GM23248 (cell line): ENCODE measurements around the gene MBTPS1. TPM values are rescaled to one million over a fixed set of nuclear protein-coding genes. Genes with fewer than 3 reads are reported as not detected.

Experiments
- DNase-seq: peaks from one replicate; pipeline ENCODE4 v3.0.0-alpha.2; 2015
- H2AFZ ChIP-seq: fragments of 200-600 bp; sonication (generic); 2 replicates; pipeline ENCODE4 v1.6.1; 2016; ENCODE audit warnings: antibody characterized with exemption
- H3F3A ChIP-seq: fragments of 200-600 bp; sonication (generic); 2 replicates; pipeline ENCODE4 v1.6.1; 2016; ENCODE audit warnings: mild to moderate bottlenecking, antibody characterized with exemption, mixed run types; ENCODE audit not compliant: insufficient read depth
- H3K27ac ChIP-seq: fragments of 200-600 bp; sonication (generic); 2 replicates; pipeline ENCODE4 v1.5.1; 2016; ENCODE audit warnings: mild to moderate bottlenecking
- H3K27me3 ChIP-seq: fragments of 200-600 bp; sonication (generic); replicated peaks from 2 replicates; pipeline ENCODE4 v1.6.1; 2016; ENCODE audit warnings: mild to moderate bottlenecking; ENCODE audit not compliant: insufficient read depth
- H3K36me3 ChIP-seq: fragments of 200-600 bp; sonication (generic); 2 replicates; pipeline ENCODE4 v1.6.1; 2016; ENCODE audit warnings: low read depth, mild to moderate bottlenecking
- H3K4me1 ChIP-seq: fragments of 200-600 bp; sonication (generic); 2 replicates; pipeline ENCODE4 v1.6.1; 2016; ENCODE audit warnings: mild to moderate bottlenecking; ENCODE audit not compliant: insufficient read depth
- H3K4me2 ChIP-seq: fragments of 200-600 bp; sonication (generic); one replicate; pipeline ENCODE4 v1.6.1; 2016; ENCODE audit warnings: mild to moderate bottlenecking; ENCODE audit not compliant: unreplicated experiment
- H3K4me3 ChIP-seq: fragments of 200-600 bp; sonication (generic); 2 replicates; pipeline ENCODE4 v1.5.1; 2016; ENCODE audit warnings: mild to moderate bottlenecking
- H3K79me2 ChIP-seq: fragments of 200-600 bp; sonication (generic); 2 replicates; pipeline ENCODE4 v1.6.1; 2016; ENCODE audit warnings: mild to moderate bottlenecking; ENCODE audit not compliant: insufficient read depth
- H3K9ac ChIP-seq: fragments of 200-600 bp; sonication (generic); 2 replicates; pipeline ENCODE4 v1.6.1; 2016; ENCODE audit warnings: mild to moderate bottlenecking
- H3K9me2 ChIP-seq: fragments of 200-600 bp; sonication (generic); 2 replicates; pipeline ENCODE4 v1.6.1; 2016; ENCODE audit warnings: mixed run types, mild to moderate bottlenecking, moderate library complexity; ENCODE audit not compliant: insufficient read depth
- H3K9me3 ChIP-seq: fragments of 200-600 bp; sonication (generic); one replicate; pipeline ENCODE4 v1.6.1; 2017; ENCODE audit warnings: low read depth
- H4K20me1 ChIP-seq: fragments of 200-600 bp; sonication (generic); 2 replicates; pipeline ENCODE4 v1.6.0; 2016; ENCODE audit not compliant: insufficient read depth
- EZH2 ChIP-seq: fragments of 200-600 bp; sonication (generic); IDR thresholded peaks from 2 replicates; pipeline ENCODE4 v1.6.1; 2018; ENCODE audit warnings: antibody characterized with exemption, mild to moderate bottlenecking; ENCODE audit not compliant: insufficient read depth, poor library complexity, severe bottlenecking
- EZH2phosphoT487 ChIP-seq: fragments of 200-600 bp; sonication (generic); IDR thresholded peaks from 2 replicates; pipeline ENCODE4 v1.6.1; 2018; ENCODE audit warnings: antibody characterized with exemption, moderate library complexity, mild to moderate bottlenecking, low read depth; ENCODE audit not compliant: insufficient read depth
- WGBS, 2 experiments: methylation state at CpG; one replicate each; pipeline ENCODE4 v1.1.6; 2015 to 2017; ENCODE audit warnings: low lambda C conversion rate in 2 of 2, low coverage in 1 of 2; ENCODE audit errors: missing lambda C conversion rate in 2 of 2; 5-methylcytosine and 5-hydroxymethylcytosine counted together
- in situ Hi-C: fragments of 300-500 bp; cut with MboI; formaldehyde crosslinking; loops from 2 replicates; pipeline ENCODE4 v1.15.0; 2020
- polyA plus RNA-seq: library from polyadenylated mRNA; unstranded; fragments of >200 nt; fragmentation: Nextera tagmentation; extraction: Ambion mirVana; gene quantifications from 2 replicates; pipeline ENCODE4 v1.2.1, GENCODE V29; 2016
- total RNA-seq: library from RNA; depleted of rRNA; stranded (reverse); fragments of >200 nt; shearing (Covaris generic); gene quantifications from 2 replicates; pipeline ENCODE4 v1.2.3, GENCODE V29; 2014

Gene MBTPS1
- total and polyA plus RNA-seq, 2 experiments from 2014 or later: 84.0 to 95.7 TPM

GRCh38 chr16:84036131-84036530 is 80.6 kb downstream of the MBTPS1 start:
- WGBS, 2 experiments: 34 to 45% methylated on average over 3 of the region's 3 CpGs
- Histone ChIP-seq H3K36me3 (no peaks in the 10 kb centered on the region), H2AFZ (no peak overlapping the region), H3K9me3 (no peaks in the 10 kb centered on the region), H3F3A (no peaks in the 10 kb centered on the region), H3K4me3 (no peak overlapping the region), H3K4me1 (no peaks in the 10 kb centered on the region), H3K27ac (no peak overlapping the region), H3K27me3 (peaks cover 33% of the 10 kb centered on the region), H3K9ac (no peak overlapping the region), H3K79me2 (no peaks in the 10 kb centered on the region), H4K20me1 (no peaks in the 10 kb centered on the region), H3K9me2 (no peaks in the 10 kb centered on the region), H3K4me2 (no peak overlapping the region)
- no peak for DNase-seq
- in situ Hi-C loops: no loop called here
- TF ChIP-seq EZH2phosphoT487 (no peak), EZH2 (no peak)

- H3K27me3 ChIP-seq: peaks cover 19% of the 10 kb centered on the region; the same call in 1 of the 2 replicates
- H3K4me2 ChIP-seq: no peak overlapping the region
- H2AFZ ChIP-seq: no peak overlapping the region
- H3K4me3 ChIP-seq: no peak overlapping the region
- in situ Hi-C loops: no loop called here
- no peaks in the 10 kb centered on the region for H3K9me3 ChIP-seq
- no peaks in the 10 kb centered on the region for H4K20me1 ChIP-seq
- no peak overlapping the region for H3K27ac ChIP-seq
- DNase-seq: no peak
- H3K36me3 ChIP-seq: no peaks in the 10 kb centered on the region
- H3K9ac ChIP-seq: no peak overlapping the region
- H3K4me1 ChIP-seq: no peaks in the 10 kb centered on the region
- WGBS, 2 experiments: 75 to 86% methylated on average over 12 of the region's 12 CpGs
- no peaks in the 10 kb centered on the region for H3K9me2 ChIP-seq
- no peak for TF ChIP-seq EZH2phosphoT487
- TF ChIP-seq EZH2: no peak
- H3F3A ChIP-seq: no peaks in the 10 kb centered on the region
- no peaks in the 10 kb centered on the region for H3K79me2 ChIP-seq
Measured at GRCh38 chr16:84034516-84034915, 82.2 kb downstream of the MBTPS1 start.

GRCh38 chr16:84033251-84034195 is 83.2 kb downstream of the MBTPS1 start:
- no peak for DNase-seq
- no peak overlapping the region for H3K27ac ChIP-seq
- in situ Hi-C loops: no loop called here
- H3K4me2 ChIP-seq: no peak overlapping the region
- no peaks in the 10 kb centered on the region for H3K9me3 ChIP-seq
- H3K9me2 ChIP-seq: no peaks in the 10 kb centered on the region
- no peak overlapping the region for H3K9ac ChIP-seq
- H3K36me3 ChIP-seq: no peaks in the 10 kb centered on the region
- H2AFZ ChIP-seq: no peak overlapping the region
- no peak for TF ChIP-seq EZH2phosphoT487
- TF ChIP-seq EZH2: no peak
- peaks cover 10% of the 10 kb centered on the region; the same call in 1 of the 2 replicates for H3K27me3 ChIP-seq
- WGBS, 2 experiments: 74 to 75% methylated on average over 24 to 25 of the region's 25 CpGs
- H3K4me1 ChIP-seq: no peaks in the 10 kb centered on the region
- H4K20me1 ChIP-seq: no peaks in the 10 kb centered on the region
- H3K79me2 ChIP-seq: no peaks in the 10 kb centered on the region
- no peaks in the 10 kb centered on the region for H3F3A ChIP-seq
- no peak overlapping the region for H3K4me3 ChIP-seq

GRCh38 chr16:84032458-84033178 is 84.1 kb downstream of the MBTPS1 start:
- Histone ChIP-seq H3K4me3 (no peak overlapping the region), H3K36me3 (no peaks in the 10 kb centered on the region), H3K79me2 (no peaks in the 10 kb centered on the region), H3K9ac (no peak overlapping the region), H3K9me3 (no peaks in the 10 kb centered on the region), H3F3A (no peaks in the 10 kb centered on the region), H2AFZ (no peak overlapping the region), H3K27me3 (peaks cover 9% of the 10 kb centered on the region; the same call in 1 of the 2 replicates), H3K4me1 (no peaks in the 10 kb centered on the region), H3K9me2 (no peaks in the 10 kb centered on the region), H4K20me1 (no peaks in the 10 kb centered on the region), H3K27ac (no peak overlapping the region), H3K4me2 (no peak overlapping the region)
- in situ Hi-C loops: no loop called here
- WGBS, 2 experiments: 72 to 77% methylated on average over 15 of the region's 15 CpGs
- DNase-seq: no peak
- no peak for TF ChIP-seq EZH2phosphoT487
- TF ChIP-seq EZH2: no peak
